ENCODE results near the gene GABRB1. TPM values are rescaled to one million over a fixed set of nuclear protein-coding genes. Genes with fewer than 3 reads are reported as not detected.

GABRB1 gene
- total RNA-seq, 1 experiment from 2014 or later, result not detected

DNA sequence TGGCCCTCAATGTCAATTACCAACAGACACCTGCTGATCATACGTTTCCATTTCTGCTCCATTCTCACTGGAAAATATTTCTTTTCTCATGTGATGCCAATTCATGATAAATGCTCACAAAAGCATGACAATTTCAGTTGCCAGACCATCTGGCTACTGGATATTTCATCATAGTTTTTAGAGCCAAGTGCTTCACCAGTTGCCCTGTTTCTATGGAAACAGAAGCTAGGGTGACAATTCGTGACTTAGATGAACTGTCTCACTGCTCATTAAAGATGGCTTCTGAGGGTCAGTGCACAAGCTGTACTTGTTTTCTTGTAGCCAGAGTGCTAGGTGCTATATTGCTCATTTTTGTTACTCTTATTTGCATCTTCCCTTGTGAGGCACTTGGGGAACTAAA, 247.3 kb downstream of the GABRB1 start (continued):
- no peak for TF ChIP-seq POLR2AphosphoS5 (IDR thresholded peaks at IDR 0.05; ENCODE audit: low read depth, low read length)
- TF ChIP-seq EZH2 (IDR thresholded peaks at IDR 0.05), result no peak
- TF ChIP-seq SIN3A (IDR thresholded peaks at IDR 0.05; ENCODE audit: low read depth), result no peak
- TF ChIP-seq, protein P1, sequence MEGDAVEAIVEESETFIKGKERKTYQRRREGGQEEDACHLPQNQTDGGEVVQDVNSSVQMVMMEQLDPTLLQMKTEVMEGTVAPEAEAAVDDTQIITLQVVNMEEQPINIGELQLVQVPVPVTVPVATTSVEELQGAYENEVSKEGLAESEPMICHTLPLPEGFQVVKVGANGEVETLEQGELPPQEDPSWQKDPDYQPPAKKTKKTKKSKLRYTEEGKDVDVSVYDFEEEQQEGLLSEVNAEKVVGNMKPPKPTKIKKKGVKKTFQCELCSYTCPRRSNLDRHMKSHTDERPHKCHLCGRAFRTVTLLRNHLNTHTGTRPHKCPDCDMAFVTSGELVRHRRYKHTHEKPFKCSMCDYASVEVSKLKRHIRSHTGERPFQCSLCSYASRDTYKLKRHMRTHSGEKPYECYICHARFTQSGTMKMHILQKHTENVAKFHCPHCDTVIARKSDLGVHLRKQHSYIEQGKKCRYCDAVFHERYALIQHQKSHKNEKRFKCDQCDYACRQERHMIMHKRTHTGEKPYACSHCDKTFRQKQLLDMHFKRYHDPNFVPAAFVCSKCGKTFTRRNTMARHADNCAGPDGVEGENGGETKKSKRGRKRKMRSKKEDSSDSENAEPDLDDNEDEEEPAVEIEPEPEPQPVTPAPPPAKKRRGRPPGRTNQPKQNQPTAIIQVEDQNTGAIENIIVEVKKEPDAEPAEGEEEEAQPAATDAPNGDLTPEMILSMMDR (IDR thresholded peaks at IDR 0.05 in 2 of 3, conservative IDR thresholded peaks at IDR 0.05 in 1 of 3; ENCODE audit: borderline replicate concordance in 1 of 3, insufficient read depth in 1 of 3, low read depth in 2 of 3, low read length in 2 of 3), result no peak
- no peak for TF ChIP-seq FOSL1 (IDR thresholded peaks at IDR 0.05; ENCODE audit: low read depth)
- TF ChIP-seq ZNF274 (IDR thresholded peaks at IDR 0.05; ENCODE audit: low read depth, low read length), result no peak
- TF ChIP-seq YY1 (IDR thresholded peaks at IDR 0.05; ENCODE audit: extremely low read depth, insufficient replicate concordance, low read depth, low read length), result no peak
- TF ChIP-seq EZH2phosphoT487 (IDR thresholded peaks at IDR 0.05; ENCODE audit: borderline replicate concordance), result no peak
- TF ChIP-seq SP1 (IDR thresholded peaks at IDR 0.05; ENCODE audit: low read depth), result no peak
- TF ChIP-seq POLR2A (IDR thresholded peaks at IDR 0.05; ENCODE audit: borderline replicate concordance, extremely low read depth, insufficient read depth, insufficient read length), result no peak
- TF ChIP-seq EGR1 (IDR thresholded peaks at IDR 0.05; ENCODE audit: low read depth), result no peak
- no peak for TF ChIP-seq RAD21 (IDR thresholded peaks at IDR 0.05; ENCODE audit: low read depth)
- TF ChIP-seq CBX3 (IDR thresholded peaks at IDR 0.05; ENCODE audit: low read depth), result no peak
- TF ChIP-seq JUND (IDR thresholded peaks at IDR 0.05), result no peak

DNA sequence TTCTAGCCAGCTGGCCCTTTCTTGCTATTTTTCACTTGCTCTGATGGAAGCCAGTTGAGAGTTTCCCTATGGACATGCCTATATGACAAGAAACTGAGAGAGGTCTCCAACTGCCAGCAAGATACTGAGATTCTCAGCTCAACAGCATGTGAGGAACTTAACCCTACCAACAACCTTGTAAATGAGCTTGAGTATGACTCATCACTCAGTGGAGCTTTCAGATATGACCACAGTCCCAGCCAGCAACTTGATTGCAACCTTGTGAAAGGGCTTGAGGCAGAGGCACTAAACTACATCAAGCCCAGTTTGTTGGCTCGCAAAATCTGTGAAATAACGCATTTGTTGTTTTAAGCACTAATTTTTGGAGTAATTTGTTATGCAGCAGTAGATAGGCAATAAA, 256.4 kb downstream of the GABRB1 start:
- ATAC-seq, result no peak
- H3K4me1 ChIP-seq (ENCODE audit: control insufficient read depth in 1 of 2, insufficient read depth in 2 of 2, low read length in 2 of 2), result no peaks in the 10 kb centered on the region
- H3K36me3 ChIP-seq (ENCODE audit: control insufficient read depth in 1 of 2, insufficient read depth in 2 of 2, low read length in 2 of 2), result no peaks in the 10 kb centered on the region
- H3K4me2 ChIP-seq (ENCODE audit: low read length), result no peak overlapping the region
- H3K27ac ChIP-seq (ENCODE audit: low read depth, low read length), result no peak overlapping the region
- H4K20me1 ChIP-seq (ENCODE audit: insufficient read depth), result no peaks in the 10 kb centered on the region
- POLR2A ChIA-PET, result no interaction called here
- RAD21 ChIA-PET (ENCODE audit: low non-redundant PET in 1 of 2, low total read pairs in 2 of 2, uncharacterized antibody in 2 of 2, unreplicated experiment in 2 of 2), result no interaction called here
- no peak for DNase-seq (ENCODE audit: low read depth, low spot score)
- H2AFZ ChIP-seq (ENCODE audit: low read depth, low read length, poor library complexity, severe bottlenecking), result no peak overlapping the region
- H3K9me3 ChIP-seq (ENCODE audit: control insufficient read depth in 1 of 2, insufficient read depth in 1 of 2, low read depth in 1 of 2, low read length in 2 of 2), result no peaks in the 10 kb centered on the region
- H3K9ac ChIP-seq (ENCODE audit: low read length), result no peak overlapping the region
- intact Hi-C loops (cut with micrococcal nuclease), result no loop called here
- H3K27me3 ChIP-seq (ENCODE audit: insufficient read depth, low read length), result no peaks in the 10 kb centered on the region
- H3K9me2 ChIP-seq (ENCODE audit: insufficient read depth), result no peaks in the 10 kb centered on the region
- H3K79me2 ChIP-seq (ENCODE audit: insufficient read depth, low read length), result no peaks in the 10 kb centered on the region
- CTCF ChIA-PET, result no interaction called here
- no peak overlapping the region for H3K4me3 ChIP-seq (replicated peaks in 1 of 2; ENCODE audit: low read depth in 1 of 2, low read length in 2 of 2)
- BruUV-seq (replicated peaks), result no TSS peak
- TF ChIP-seq SP1 (IDR thresholded peaks at IDR 0.05; ENCODE audit: low read depth) (no peak), SIN3A (IDR thresholded peaks at IDR 0.05; ENCODE audit: low read depth) (no peak), ATF3 (IDR thresholded peaks at IDR 0.05) (no peak), REST (IDR thresholded peaks at IDR 0.05; ENCODE audit: low read depth) (no peak)

Data from HCT116 (cell line).